Pericardium fibroblast (primary cell): Measurements from ENCODE around the gene RAB26. TPM values are rescaled to one million over a fixed set of nuclear protein-coding genes. Genes with fewer than 3 reads are reported as not detected.

Experiments used
- total RNA-seq: library from RNA; depleted of rRNA; stranded (reverse); fragments of >200 nt; gene quantifications from 2 replicates; pipeline ENCODE4 v1.2.3, GENCODE V29; 2015

The RAB26 gene, protein sequence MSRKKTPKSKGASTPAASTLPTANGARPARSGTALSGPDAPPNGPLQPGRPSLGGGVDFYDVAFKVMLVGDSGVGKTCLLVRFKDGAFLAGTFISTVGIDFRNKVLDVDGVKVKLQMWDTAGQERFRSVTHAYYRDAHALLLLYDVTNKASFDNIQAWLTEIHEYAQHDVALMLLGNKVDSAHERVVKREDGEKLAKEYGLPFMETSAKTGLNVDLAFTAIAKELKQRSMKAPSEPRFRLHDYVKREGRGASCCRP
- total RNA-seq, result 1.9 TPM in 1 of 2 replicates, not detected in the other

DNA sequence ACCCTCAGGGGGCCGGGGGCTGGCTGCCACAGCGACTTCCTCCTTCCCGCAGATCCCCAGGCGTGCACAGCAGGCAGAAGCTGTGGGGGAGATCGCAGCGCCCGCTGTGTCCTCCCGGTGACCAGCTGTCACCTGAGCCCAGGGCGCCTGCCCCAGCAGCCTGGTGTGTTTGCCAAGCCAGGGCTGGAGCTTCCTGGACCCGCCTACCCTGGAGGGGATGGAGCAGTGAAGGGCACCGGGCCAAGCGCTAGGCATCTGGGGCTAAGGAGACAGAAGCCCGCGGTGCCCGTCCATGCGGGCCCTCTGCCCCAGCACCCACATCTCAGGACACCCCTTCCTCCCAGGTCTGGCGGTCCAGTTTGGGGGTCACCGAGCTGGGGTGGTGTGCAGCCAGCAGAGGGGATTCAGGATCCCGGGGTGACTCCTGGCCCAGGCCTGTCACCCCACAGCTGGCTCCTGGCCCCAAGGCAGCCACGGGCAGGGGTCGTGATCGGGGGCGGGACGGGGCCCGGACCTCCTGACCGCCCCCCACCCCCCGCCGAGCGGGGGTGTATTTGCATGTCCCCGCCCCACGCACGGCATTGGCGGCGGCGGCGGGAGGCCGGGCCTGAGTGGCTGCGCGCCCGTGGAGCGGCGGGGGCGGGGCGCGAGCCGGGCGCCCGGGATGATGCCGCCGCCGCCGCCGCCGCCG, at the start of gene RAB26:
RAB26 (plus strand) TSS at position 645 of the 691 bp plus-strand sequence. CDS start 159 bp downstream, outside the sequence.

DNA sequence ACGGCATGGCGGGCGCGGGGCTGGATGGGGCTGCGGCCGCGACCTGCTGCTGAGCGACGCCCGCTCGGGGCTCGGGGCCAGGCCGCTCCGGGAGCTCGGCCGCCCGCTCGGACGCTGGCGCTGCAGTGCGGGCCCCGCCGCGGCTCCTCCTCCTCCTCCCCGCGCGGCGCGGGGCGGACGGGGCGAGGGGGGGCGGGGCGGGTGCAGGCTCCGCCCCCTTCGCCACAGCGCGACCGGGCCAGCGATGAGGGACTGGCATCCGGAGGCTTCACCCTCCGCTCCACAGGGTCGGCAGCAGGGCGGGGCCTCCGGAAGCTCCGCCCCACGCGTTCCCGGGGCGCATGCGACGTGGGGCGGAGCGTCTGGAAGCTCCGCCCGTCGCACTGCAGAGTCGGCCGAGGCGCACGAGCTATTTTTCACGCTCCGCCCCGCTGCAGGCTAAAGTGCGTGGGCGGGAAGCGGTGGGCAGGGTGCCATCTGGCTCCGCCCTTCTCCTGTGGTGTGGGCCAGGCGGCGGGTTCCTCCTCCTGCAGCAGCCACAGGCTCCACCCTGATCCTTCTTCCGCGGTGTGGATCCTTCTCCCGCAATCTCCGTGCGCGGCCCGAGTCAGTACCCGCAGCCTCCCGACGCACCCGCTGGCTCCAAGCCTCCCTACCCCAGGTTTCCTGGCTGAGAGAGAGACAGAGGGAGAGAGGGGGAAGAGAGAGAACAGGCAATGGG, 12.5 kb upstream of the RAB26 start, which contains the start of gene PKD1:
PKD1 (minus strand) TSS at position 129 of the 721 bp plus-strand sequence. CDS start 209 bp downstream, outside the sequence.

DNA sequence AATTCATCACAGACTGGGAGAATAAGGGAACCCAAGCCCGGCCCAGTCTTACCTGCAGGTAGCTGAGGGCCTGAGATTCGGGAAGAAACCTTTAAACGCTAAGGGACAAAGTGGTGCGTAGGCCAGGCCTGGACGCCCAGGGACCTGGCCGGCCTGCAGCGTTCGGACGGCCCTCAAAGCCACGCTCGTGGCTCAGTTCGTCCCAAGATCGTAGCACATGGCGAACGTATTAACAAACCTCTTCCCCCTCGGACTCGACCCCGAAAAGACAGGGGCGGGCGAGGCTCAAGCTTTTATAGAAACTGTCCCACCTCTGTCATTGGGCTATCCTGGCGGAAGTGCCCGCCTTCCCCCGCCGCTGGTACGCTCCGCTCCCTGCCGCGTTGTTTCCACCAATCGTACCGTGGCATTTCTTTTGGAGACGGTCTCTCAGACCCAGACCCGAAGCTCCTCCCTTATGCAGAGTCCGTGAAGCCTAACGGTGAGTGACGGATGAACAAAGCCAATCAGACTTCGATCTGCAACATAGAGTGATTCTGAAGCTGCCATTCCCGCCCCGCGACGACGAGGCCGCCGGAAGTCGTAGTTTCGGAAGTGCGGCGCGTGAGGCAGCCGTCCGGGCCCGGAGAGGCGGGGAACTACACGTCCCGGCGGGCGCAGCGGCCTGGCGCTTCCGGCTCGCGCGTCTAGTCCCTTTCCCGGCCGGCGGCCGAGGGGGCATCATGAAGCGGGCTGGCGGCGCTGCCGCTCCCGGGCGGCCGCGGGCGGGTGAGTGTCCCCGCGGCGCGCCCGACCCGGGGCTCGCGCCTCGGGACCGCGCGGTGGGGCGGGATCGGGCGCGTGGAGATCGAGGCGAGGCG, 6.9 kb downstream of the RAB26 start, which contains the start of gene TRAF7:
TRAF7 (plus strand) TSS at position 692 of the 860 bp plus-strand sequence. CDS start 8,139 bp downstream, outside the sequence.

DNA sequence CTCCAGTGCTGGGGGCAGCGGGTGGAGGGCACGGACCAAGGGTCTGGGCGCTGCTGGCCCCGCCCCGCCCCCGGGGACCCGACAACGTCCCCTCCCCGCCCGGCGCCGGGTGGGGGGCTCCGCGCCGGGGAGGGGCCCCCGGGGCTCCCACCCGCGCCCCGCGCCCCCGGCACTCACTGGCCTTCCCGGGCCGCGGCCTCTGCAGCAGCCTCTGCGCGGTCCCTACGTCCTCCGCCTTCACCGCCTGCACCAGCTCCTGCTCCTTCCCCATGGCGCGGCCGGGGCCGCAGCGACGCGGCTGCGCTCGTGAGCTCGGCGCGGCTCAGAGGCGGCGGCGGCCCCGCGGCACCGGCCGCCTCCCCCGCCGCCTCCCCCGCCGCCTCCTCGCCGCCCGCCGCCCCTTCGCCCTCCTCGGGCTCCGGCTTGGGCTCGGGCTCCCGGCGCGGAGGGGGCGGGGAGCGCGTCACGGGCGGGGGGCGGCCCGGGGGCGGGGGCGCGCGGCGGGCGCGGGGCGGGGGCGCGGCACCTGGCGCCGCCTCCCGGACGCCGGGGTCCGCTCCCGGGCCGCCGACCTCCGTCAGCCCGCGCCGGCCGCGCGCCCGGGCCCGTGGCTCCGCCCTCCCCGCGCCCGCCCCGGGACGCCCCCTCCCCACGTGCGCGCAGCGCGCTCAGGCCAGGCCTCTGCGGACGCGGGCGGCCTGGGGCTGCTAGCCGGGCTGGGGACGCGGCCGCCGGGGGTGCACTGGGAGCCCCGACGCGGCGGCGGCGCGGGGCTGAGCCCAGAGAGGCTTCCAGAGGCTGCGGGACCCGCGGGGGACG, 47.9 kb downstream of the RAB26 start, which contains the start of gene CASKIN1:
CASKIN1 (minus strand) TSS at position 444 of the 819 bp plus-strand sequence; CDS start at position 271, 173 bp downstream.

Other genes starting within 250 kb of the RAB26 start
- 0.12 and 0.34 TPM in 2 replicates for gene HS3ST6, start 230.2 kb upstream of the RAB26 start, total RNA-seq
- gene MSRB1, start 205.4 kb upstream of the RAB26 start, total RNA-seq, result 8.9 and 9.4 TPM in 2 replicates
- not detected in 2 replicates for gene RPL3L, start 193.9 kb upstream of the RAB26 start, total RNA-seq
- 234 and 254 TPM in 2 replicates for gene NDUFB10, start 189.1 kb upstream of the RAB26 start, total RNA-seq
- gene RPS2, start 183.8 kb upstream of the RAB26 start, total RNA-seq, result 4,233 and 5,666 TPM in 2 replicates
- not detected in 2 replicates for gene RNF151, start 181.8 kb upstream of the RAB26 start, total RNA-seq
- gene TBL3, start 176.6 kb upstream of the RAB26 start, total RNA-seq, result 27.9 and 35.8 TPM in 2 replicates
- gene NOXO1, start 167.2 kb upstream of the RAB26 start, total RNA-seq, result 2.1 TPM in 1 of 2 replicates, not detected in the other
- 11.4 and 28.1 TPM in 2 replicates for gene GFER, start 164.4 kb upstream of the RAB26 start, total RNA-seq
- gene SYNGR3, start 158.7 kb upstream of the RAB26 start, total RNA-seq, result 1.3 and 1.4 TPM in 2 replicates
- gene ZNF598, start 138.8 kb upstream of the RAB26 start, total RNA-seq, result 31.0 and 49.6 TPM in 2 replicates
- 1.6 and 8.7 TPM in 2 replicates for gene NPW, start 128.8 kb upstream of the RAB26 start, total RNA-seq
- gene NHERF2, start 121.7 kb upstream of the RAB26 start, total RNA-seq, result 19.3 and 52.7 TPM in 2 replicates
- 19.2 and 23.6 TPM in 2 replicates for gene NTHL1, start 100.8 kb upstream of the RAB26 start, total RNA-seq
- 33.6 and 45.9 TPM in 2 replicates for gene TSC2, start 100.6 kb upstream of the RAB26 start, total RNA-seq
- gene PKD1, start 12.7 kb upstream of the RAB26 start, total RNA-seq, result 177 and 192 TPM in 2 replicates
- 59.3 and 62.7 TPM in 2 replicates for gene TRAF7, start 7.2 kb downstream of the RAB26 start, total RNA-seq
- under 0.01 and 1.0 TPM in 2 replicates for gene CASKIN1, start 48.0 kb downstream of the RAB26 start, total RNA-seq
- 76.2 and 97.6 TPM in 2 replicates for gene MLST8, start 56.8 kb downstream of the RAB26 start, total RNA-seq
- gene BRICD5, start 62.2 kb downstream of the RAB26 start, total RNA-seq, result 0.09 and 0.70 TPM in 2 replicates
- 9.9 and 15.4 TPM in 2 replicates for gene PGP, start 66.2 kb downstream of the RAB26 start, total RNA-seq
- gene E4F1, start 75.0 kb downstream of the RAB26 start, total RNA-seq, result 22.1 and 25.4 TPM in 2 replicates
- 0.26 TPM in 1 of 2 replicates, not detected in the other for gene DNASE1L2, start 87.8 kb downstream of the RAB26 start, total RNA-seq
- 89.5 and 90.8 TPM in 2 replicates for gene ECI1, start 103.0 kb downstream of the RAB26 start, total RNA-seq
- gene RNPS1, start 119.5 kb downstream of the RAB26 start, total RNA-seq, result 97.6 and 141 TPM in 2 replicates
- gene ABCA3, start 192.1 kb downstream of the RAB26 start, total RNA-seq, result 0.60 and 0.82 TPM in 2 replicates